OCI-LY7 (cell line): ENCODE results near the gene STAC3.

Source experiments
- CTCF ChIP-seq: fragments of 200-600 bp; sonication (generic); conservative IDR thresholded peaks from 2 replicates; pipeline ENCODE4 v1.5.1; 2014; ENCODE audit warnings: mild to moderate bottlenecking, antibody characterized with exemption, low read length, moderate library complexity, mixed read lengths
- EZH2phosphoT487 ChIP-seq: fragments of 200-600 bp; sonication (generic); IDR thresholded peaks from 2 replicates; pipeline ENCODE4 v1.6.1; 2018; ENCODE audit warnings: low read depth, borderline replicate concordance, mild to moderate bottlenecking, mixed run types, antibody characterized with exemption, low read length, moderate library complexity, mixed read lengths

GRCh38 chr12:57233357-57234232, 17.4 kb downstream of the STAC3 start:
- no peak for TF ChIP-seq EZH2phosphoT487
- TF ChIP-seq CTCF = no peak
